Esophagus muscularis mucosa (tissue), 4 donors: ENCODE measurements around the gene PRRX1. TPM values are rescaled to one million over a fixed set of nuclear protein-coding genes. Genes with fewer than 3 reads are reported as not detected.

ENCODE experiments used
- DNase-seq: peaks from one replicate; pipeline ENCODE4 v3.0.0-alpha.2; 2017; ENCODE audit errors: extremely low spot score
- H3K27ac ChIP-seq, 4 donors: fragments of 200-600 bp; sonication (generic); replicated peaks in 1 of 4; 1 replicate in 3 of 4; 2 replicates in 1 of 4; pipeline ENCODE4 v1.5.1; 2016 to 2019; ENCODE audit warnings: mild to moderate bottlenecking in 1 of 4
- H3K27me3 ChIP-seq, 4 donors: fragments of 200-600 bp; sonication (generic); one replicate each; pipeline versions ENCODE4 v1.5.1 to v1.6.0; 2016 to 2019
- H3K36me3 ChIP-seq, 4 donors: fragments of 200-600 bp; sonication (generic); one replicate each; pipeline ENCODE4 v1.5.1; 2016 to 2019
- H3K4me1 ChIP-seq, 4 donors: fragments of 200-600 bp; sonication (generic); one replicate each; pipeline ENCODE4 v1.5.1; 2016 to 2019
- H3K4me3 ChIP-seq, 4 donors: fragments of 200-600 bp; sonication (generic); 1 replicate in 2 of 4; 2 replicates in 2 of 4; pipeline ENCODE4 v1.5.1; 2016 to 2019; ENCODE audit warnings: mild to moderate bottlenecking in 4 of 4, moderate library complexity in 1 of 4
- H3K9me3 ChIP-seq, 4 donors: fragments of 200-600 bp; sonication (generic); 1 replicate in 3 of 4; 2 replicates in 1 of 4; pipeline ENCODE4 v1.5.1; 2016 to 2019
- EP300 ChIP-seq: sonication (generic); formaldehyde crosslinking; IDR thresholded peaks from one replicate; pipeline ENCODE4 v1.6.1; 2017; ENCODE audit warnings: antibody characterized with exemption
- POLR2A ChIP-seq: fragments of 450-650 bp; IDR thresholded peaks from one replicate; pipeline ENCODE4 v1.6.1; 2017; ENCODE audit warnings: antibody characterized with exemption, moderate library complexity, mild to moderate bottlenecking, low read depth
- POLR2AphosphoS5 ChIP-seq, 2 donors: sonication (generic); formaldehyde crosslinking; IDR thresholded peaks; one replicate each; pipeline ENCODE4 v1.6.1; 2017; ENCODE audit warnings: antibody characterized with exemption in 2 of 2
- WGBS: methylation state at CpG from one replicate; pipeline ENCODE4 v1.1.5; 2018; 5-methylcytosine and 5-hydroxymethylcytosine counted together
- intact Hi-C: fragments of 100-400 bp; cut with DNase I; formaldehyde crosslinking; loops from one replicate; pipeline ENCODE4 v1.15.1; 2023
- total RNA-seq, 4 donors: library from RNA; depleted of rRNA; stranded (reverse); fragments of >200 nt; gene quantifications; one replicate each; pipeline versions ENCODE4 v1.1.0 to v1.2.1, GENCODE V29; 2016
- TF ChIP-seq, protein P1 (sequence below), 3 experiments: fragments of 200-600 bp in 2 of 3; fragments of 450-650 bp in 1 of 3; sonication (generic) in 2 of 3; IDR thresholded peaks; one replicate each; pipeline ENCODE4 v1.5.1; 2017 to 2019; ENCODE audit warnings: antibody characterized with exemption in 3 of 3, mild to moderate bottlenecking in 2 of 3, moderate library complexity in 1 of 3

Gene PRRX1
- total RNA-seq, 4 donors from 2014 or later = 11.6 to 31.2 (median 28.4) TPM

DNA sequence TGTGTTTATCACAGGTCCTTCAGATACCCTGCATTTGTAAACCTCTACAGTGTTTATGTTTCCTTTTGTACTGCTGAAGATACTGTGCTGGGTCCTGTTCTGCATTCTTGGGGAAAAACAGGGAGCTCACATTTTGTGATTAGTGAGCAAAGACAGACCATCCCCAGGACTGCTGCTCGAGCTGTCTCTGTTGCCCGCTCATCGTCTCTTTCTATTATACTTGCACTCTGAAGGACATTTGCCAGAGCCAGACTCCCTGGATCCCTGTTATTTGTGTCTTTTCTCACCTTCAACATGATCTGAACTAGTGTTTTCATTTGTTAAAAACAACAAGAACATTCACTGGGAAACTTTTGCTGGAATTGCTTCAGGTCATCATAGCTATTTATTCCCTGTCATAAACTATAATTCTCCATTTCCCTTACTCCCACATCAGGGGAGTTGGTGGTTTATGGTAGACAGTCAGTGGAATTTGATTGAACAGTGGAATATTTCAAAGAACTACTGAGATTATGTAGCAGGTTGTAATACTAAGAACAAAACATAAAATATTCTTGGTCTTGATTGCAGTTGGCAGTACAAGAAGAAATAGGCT, 53.0 kb downstream of the PRRX1 start:
- no peaks in the 10 kb centered on the region for H3K9me3 ChIP-seq
- no peak overlapping the region for H3K27ac ChIP-seq
- no peaks in the 10 kb centered on the region for H3K4me1 ChIP-seq

DNA sequence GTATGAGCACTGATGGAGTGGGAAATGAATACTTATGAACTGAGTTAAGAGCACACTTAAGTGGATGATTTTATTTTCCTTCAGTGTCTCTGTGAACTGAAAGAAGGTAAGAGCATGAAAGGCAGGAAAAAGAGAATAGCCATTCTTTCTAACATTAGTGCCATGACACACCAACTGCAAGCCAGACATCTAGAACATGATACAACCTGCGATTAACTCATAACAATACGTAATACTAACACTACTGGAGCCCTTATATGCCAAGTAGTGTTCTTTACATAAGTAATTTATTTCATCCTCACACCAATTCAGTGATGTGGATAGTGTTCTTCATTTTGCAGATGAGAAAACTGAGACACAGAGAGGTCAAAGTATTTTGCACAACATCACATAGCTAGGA, 56.7 kb downstream of the PRRX1 start:
- peaks cover 0 to 26% (median 0%) of the 10 kb centered on the region in 4 donors for H3K36me3 ChIP-seq
- no peak overlapping the region for H3K27ac ChIP-seq
- WGBS = 100% methylated on average over 2 of the region's 2 CpGs
- no peaks in the 10 kb centered on the region for H3K27me3 ChIP-seq
- no peaks in the 10 kb centered on the region for H3K4me1 ChIP-seq
- TF ChIP-seq POLR2A (no peak), EP300 (no peak), POLR2AphosphoS5 (IDR thresholded peaks at IDR 0.05) (no peak)
- TF ChIP-seq, protein P1, sequence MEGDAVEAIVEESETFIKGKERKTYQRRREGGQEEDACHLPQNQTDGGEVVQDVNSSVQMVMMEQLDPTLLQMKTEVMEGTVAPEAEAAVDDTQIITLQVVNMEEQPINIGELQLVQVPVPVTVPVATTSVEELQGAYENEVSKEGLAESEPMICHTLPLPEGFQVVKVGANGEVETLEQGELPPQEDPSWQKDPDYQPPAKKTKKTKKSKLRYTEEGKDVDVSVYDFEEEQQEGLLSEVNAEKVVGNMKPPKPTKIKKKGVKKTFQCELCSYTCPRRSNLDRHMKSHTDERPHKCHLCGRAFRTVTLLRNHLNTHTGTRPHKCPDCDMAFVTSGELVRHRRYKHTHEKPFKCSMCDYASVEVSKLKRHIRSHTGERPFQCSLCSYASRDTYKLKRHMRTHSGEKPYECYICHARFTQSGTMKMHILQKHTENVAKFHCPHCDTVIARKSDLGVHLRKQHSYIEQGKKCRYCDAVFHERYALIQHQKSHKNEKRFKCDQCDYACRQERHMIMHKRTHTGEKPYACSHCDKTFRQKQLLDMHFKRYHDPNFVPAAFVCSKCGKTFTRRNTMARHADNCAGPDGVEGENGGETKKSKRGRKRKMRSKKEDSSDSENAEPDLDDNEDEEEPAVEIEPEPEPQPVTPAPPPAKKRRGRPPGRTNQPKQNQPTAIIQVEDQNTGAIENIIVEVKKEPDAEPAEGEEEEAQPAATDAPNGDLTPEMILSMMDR (IDR thresholded peaks at IDR 0.05) = no peak
- DNase-seq = no peak
- H3K9me3 ChIP-seq = peaks cover 0 to 4% (median 0%) of the 10 kb centered on the region in 4 donors
- H3K4me3 ChIP-seq = no peak overlapping the region
- intact Hi-C loops = no loop called here

More for the DNA sequence above, 53.0 kb downstream of the PRRX1 start:
- Histone ChIP-seq H3K36me3 (peaks cover 0 to 26% (median 0%) of the 10 kb centered on the region in 4 donors), H3K27me3 (no peaks in the 10 kb centered on the region), H3K4me3 (no peak overlapping the region)
- intact Hi-C loops = no loop called here
- DNase-seq = no peak
- WGBS = 45% methylated on average over 3 of the region's 3 CpGs
- TF ChIP-seq POLR2A (no peak), POLR2AphosphoS5 (IDR thresholded peaks at IDR 0.05) (no peak), EP300 (no peak)
- TF ChIP-seq, protein P1 (IDR thresholded peaks at IDR 0.05) = no peak

DNA sequence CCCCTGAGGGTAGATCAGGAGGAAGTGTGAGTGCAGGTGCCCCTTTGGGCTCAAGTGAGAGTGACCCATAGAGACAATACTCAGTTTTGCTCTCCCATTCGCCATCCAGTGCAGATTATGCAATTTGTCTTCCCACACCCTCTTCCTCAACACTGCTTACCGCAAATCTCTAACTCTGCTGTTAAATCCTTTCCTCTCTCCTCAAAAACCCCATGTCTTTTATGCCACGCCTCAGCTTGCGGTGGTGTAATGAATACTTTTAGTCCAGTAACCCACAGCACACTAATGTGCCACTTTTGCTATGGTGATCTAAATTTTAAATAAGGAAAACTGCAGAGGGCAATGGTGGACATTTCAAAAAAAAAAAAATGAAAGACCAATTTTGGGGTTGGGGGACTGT, 57.7 kb downstream of the PRRX1 start:
- Histone ChIP-seq H3K4me3 (no peak overlapping the region), H3K9me3 (peaks cover 0 to 4% (median 0%) of the 10 kb centered on the region in 4 donors), H3K4me1 (no peaks in the 10 kb centered on the region), H3K27ac (no peak overlapping the region), H3K27me3 (no peaks in the 10 kb centered on the region), H3K36me3 (peaks cover 0 to 33% (median 0%) of the 10 kb centered on the region in 4 donors)
- WGBS = 91% methylated on average over 4 of the region's 4 CpGs
- TF ChIP-seq POLR2AphosphoS5 (IDR thresholded peaks at IDR 0.05) (no peak), EP300 (no peak), POLR2A (no peak)
- TF ChIP-seq, protein P1 (IDR thresholded peaks at IDR 0.05) = no peak
- no peak for DNase-seq
- intact Hi-C loops = no loop called here

DNA sequence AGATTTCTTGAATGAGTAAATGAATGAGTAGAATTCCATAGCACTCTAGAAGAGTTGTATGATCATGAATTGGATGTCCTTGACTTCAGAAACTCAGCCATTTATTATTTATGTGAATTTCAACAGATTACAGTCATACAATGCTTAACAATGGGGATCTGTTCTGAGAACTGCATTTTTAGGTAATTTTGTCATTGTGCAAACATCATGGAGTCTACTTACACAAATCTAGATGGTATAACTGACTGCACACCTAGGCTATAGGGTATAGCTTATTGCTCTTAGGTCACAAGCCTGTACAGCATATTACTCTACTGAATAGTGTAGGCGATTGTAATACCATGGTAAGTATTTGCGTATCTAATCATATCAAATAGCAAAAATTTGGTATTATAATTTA, 59.6 kb downstream of the PRRX1 start:
- no peak overlapping the region for H3K4me3 ChIP-seq
- intact Hi-C loops = no loop called here
- H3K4me1 ChIP-seq = no peaks in the 10 kb centered on the region
- H3K9me3 ChIP-seq = peaks cover 0 to 4% (median 0%) of the 10 kb centered on the region in 4 donors
- no peak overlapping the region for H3K27ac ChIP-seq
- no peaks in the 10 kb centered on the region for H3K27me3 ChIP-seq
- H3K36me3 ChIP-seq = peaks cover 0 to 34% (median 0%) of the 10 kb centered on the region in 4 donors
- 93% methylated on average over 2 of the region's 2 CpGs for WGBS
- TF ChIP-seq POLR2A = no peak
- no peak for TF ChIP-seq POLR2AphosphoS5 (IDR thresholded peaks at IDR 0.05)
- DNase-seq = no peak

DNA sequence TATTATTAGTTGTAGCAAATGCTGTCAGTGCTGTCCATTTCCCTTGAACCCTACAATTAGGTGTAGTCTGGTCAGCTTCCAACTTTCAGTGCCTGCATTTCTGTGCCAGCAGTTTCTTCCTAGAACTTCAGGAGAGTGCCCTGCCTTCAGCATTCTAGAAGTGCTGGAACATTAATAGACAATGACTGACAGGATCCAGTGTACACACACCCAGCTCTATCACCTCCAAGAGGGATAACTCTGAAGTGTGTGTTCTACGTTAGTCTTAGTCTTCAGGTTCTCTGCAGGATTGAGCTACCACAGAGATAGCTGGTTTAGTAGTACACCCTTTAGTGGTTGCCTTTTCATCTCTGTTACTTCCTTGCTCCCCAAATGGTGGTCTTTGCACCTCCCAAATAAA, 61.4 kb downstream of the PRRX1 start:
- intact Hi-C loops = no loop called here
- peaks cover 0 to 4% (median 0%) of the 10 kb centered on the region in 4 donors for H3K9me3 ChIP-seq
- peaks cover 0 to 22% (median 0%) of the 10 kb centered on the region in 4 donors for H3K36me3 ChIP-seq
- no peak for DNase-seq
- 69% methylated on average over 1 of the region's 1 CpG for WGBS
- H3K27ac ChIP-seq = no peak overlapping the region
- H3K4me1 ChIP-seq = peaks cover 0 to 6% (median 2%) of the 10 kb centered on the region in 4 donors
- H3K27me3 ChIP-seq = peaks cover 0 to 2% (median 0%) of the 10 kb centered on the region in 4 donors
- no peak for TF ChIP-seq POLR2A
- TF ChIP-seq POLR2AphosphoS5 (IDR thresholded peaks at IDR 0.05) = no peak
- TF ChIP-seq EP300 = no peak
- TF ChIP-seq, protein P1 (IDR thresholded peaks at IDR 0.05) = no peak
- no peak overlapping the region for H3K4me3 ChIP-seq
